Smooth muscle cell (in vitro differentiated cells): ENCODE data around the gene KLHL3. TPM values are rescaled to one million over a fixed set of nuclear protein-coding genes. Genes with fewer than 3 reads are reported as not detected.

Source experiments
- DNase-seq: peaks from one replicate; lab custom pipeline; 2025; ENCODE audit not compliant: unreplicated experiment; lab: John Stamatoyannopoulos, UW
- H2AFZ ChIP-seq: fragments of 200-600 bp; sonication (generic); 2 replicates; pipeline ENCODE4 v1.6.0; 2016; ENCODE audit warnings: antibody characterized with exemption, low read depth, mild to moderate bottlenecking
- H3F3A ChIP-seq: fragments of 200-600 bp; sonication (generic); 2 replicates; pipeline ENCODE4 v1.6.0; 2017; ENCODE audit warnings: antibody characterized with exemption, low read depth
- H3K27ac ChIP-seq: fragments of 200-600 bp; sonication (generic); 2 replicates; pipeline ENCODE4 v1.5.1; 2016; ENCODE audit warnings: low read depth, mild to moderate bottlenecking
- H3K27me3 ChIP-seq: fragments of 200-600 bp; sonication (generic); 2 replicates; pipeline ENCODE4 v1.6.1; 2016; ENCODE audit warnings: low read depth, mild to moderate bottlenecking
- H3K36me3 ChIP-seq: fragments of 200-600 bp; sonication (generic); 2 replicates; pipeline ENCODE4 v1.5.1; 2016; ENCODE audit warnings: low read depth
- H3K4me1 ChIP-seq: fragments of 200-600 bp; sonication (generic); 2 replicates; pipeline ENCODE4 v1.5.1; 2016; ENCODE audit warnings: low read depth
- H3K4me2 ChIP-seq: fragments of 200-600 bp; sonication (generic); 2 replicates; pipeline ENCODE4 v1.6.0; 2016; ENCODE audit warnings: mild to moderate bottlenecking
- H3K4me3 ChIP-seq: fragments of 200-600 bp; sonication (generic); 2 replicates; pipeline ENCODE4 v1.5.1; 2016; ENCODE audit warnings: mild to moderate bottlenecking
- H3K79me2 ChIP-seq: fragments of 200-600 bp; sonication (generic); 2 replicates; pipeline ENCODE4 v1.6.0; 2016; ENCODE audit warnings: low read depth, mild to moderate bottlenecking
- H3K9ac ChIP-seq: fragments of 200-600 bp; sonication (generic); 2 replicates; pipeline ENCODE4 v1.6.0; 2016; ENCODE audit warnings: low read depth
- H3K9me3 ChIP-seq: fragments of 200-600 bp; sonication (generic); replicated peaks from 2 replicates; pipeline ENCODE4 v1.5.1; 2016; ENCODE audit warnings: low read depth
- H4K20me1 ChIP-seq: fragments of 200-600 bp; sonication (generic); 2 replicates; pipeline ENCODE4 v1.6.0; 2016; ENCODE audit warnings: low read depth
- WGBS: methylation state at CpG from one replicate; pipeline ENCODE4 v1.1.7; 2016; ENCODE audit warnings: low lambda C conversion rate; 5-methylcytosine and 5-hydroxymethylcytosine counted together
- polyA plus RNA-seq: library from polyadenylated mRNA; unstranded; fragments of >200 nt; fragmentation: Nextera tagmentation; extraction: Ambion mirVana; gene quantifications from 2 replicates; pipeline ENCODE4 v1.2.1, GENCODE V29; 2016
- total RNA-seq: library from RNA; depleted of rRNA; stranded (reverse); fragments of >200 nt; gene quantifications from 2 replicates; pipeline ENCODE4 v1.2.3, GENCODE V29; 2014
- TF ChIP-seq, protein P1 (sequence below): fragments of 200-600 bp; sonication (generic); IDR thresholded peaks from 2 replicates; pipeline ENCODE4 v1.5.1; 2017; ENCODE audit warnings: borderline replicate concordance, mild to moderate bottlenecking, antibody characterized with exemption; ENCODE audit not compliant: insufficient read depth, poor library complexity, severe bottlenecking

Gene KLHL3
- total and polyA plus RNA-seq, 2 experiments from 2014 or later = 3.6 to 9.1 TPM

DNA sequence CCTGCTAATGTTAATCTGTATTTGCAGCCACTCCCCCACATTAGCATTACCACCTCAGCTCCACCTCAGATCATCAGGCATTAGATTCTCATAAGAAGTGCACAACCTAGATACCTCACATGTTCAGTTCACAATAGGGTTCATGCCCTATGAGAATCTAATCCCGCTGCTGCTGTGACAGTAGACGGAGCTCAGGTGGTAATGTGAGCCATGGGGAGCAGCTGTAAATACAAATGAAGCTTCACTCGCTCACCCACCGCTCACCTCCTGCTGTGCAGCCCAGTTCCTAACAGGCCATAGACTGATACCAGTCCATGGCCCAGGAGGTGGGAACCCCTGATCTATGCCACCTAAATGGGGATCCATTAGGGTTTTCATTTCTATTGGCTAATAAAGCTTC, 24.4 kb upstream of the KLHL3 start:
- Histone ChIP-seq H3K36me3 (no peaks in the 10 kb centered on the region), H4K20me1 (no peaks in the 10 kb centered on the region), H3K9me3 (no peaks in the 10 kb centered on the region), H3K4me2 (no peak overlapping the region), H3K4me1 (no peaks in the 10 kb centered on the region), H2AFZ (no peak overlapping the region), H3K27ac (no peak overlapping the region), H3F3A (no peaks in the 10 kb centered on the region), H3K4me3 (no peak overlapping the region), H3K79me2 (no peaks in the 10 kb centered on the region), H3K9ac (no peak overlapping the region), H3K27me3 (no peaks in the 10 kb centered on the region)
- TF ChIP-seq, protein P1, sequence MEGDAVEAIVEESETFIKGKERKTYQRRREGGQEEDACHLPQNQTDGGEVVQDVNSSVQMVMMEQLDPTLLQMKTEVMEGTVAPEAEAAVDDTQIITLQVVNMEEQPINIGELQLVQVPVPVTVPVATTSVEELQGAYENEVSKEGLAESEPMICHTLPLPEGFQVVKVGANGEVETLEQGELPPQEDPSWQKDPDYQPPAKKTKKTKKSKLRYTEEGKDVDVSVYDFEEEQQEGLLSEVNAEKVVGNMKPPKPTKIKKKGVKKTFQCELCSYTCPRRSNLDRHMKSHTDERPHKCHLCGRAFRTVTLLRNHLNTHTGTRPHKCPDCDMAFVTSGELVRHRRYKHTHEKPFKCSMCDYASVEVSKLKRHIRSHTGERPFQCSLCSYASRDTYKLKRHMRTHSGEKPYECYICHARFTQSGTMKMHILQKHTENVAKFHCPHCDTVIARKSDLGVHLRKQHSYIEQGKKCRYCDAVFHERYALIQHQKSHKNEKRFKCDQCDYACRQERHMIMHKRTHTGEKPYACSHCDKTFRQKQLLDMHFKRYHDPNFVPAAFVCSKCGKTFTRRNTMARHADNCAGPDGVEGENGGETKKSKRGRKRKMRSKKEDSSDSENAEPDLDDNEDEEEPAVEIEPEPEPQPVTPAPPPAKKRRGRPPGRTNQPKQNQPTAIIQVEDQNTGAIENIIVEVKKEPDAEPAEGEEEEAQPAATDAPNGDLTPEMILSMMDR = no peak
- WGBS = 94% methylated on average over 4 of the region's 4 CpGs
- DNase-seq = no peak

DNA sequence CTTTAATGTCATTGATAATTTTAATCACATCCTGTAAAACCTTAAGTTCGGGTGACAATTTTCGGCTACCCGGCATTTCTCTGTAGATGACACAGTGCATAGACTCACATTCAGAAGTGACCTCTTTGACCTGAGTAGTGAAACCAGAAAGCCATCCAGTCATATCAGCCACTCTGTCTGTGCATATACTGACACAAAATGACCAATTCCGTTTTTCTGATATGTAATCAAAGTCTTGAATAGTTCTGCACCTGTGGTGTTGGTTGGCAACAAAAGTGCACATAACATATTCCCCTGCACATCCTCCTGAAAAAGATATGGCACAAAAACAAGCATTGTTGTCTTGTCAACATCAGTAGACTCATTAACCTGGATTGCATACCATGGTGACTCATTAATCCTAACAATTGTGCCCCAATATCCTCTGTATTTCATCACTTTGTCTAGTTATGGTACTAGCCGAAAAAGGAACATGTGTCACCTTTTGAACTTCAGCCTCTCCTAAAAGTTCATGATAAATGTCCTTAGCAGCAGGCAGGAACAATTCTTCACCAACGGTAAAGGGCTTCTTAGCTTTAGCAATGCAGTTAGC, 22.9 kb upstream of the KLHL3 start:
- Histone ChIP-seq H3K9me3 (no peaks in the 10 kb centered on the region), H3K27me3 (no peaks in the 10 kb centered on the region), H3K4me1 (no peaks in the 10 kb centered on the region), H2AFZ (no peak overlapping the region), H4K20me1 (no peaks in the 10 kb centered on the region), H3K4me2 (no peak overlapping the region), H3F3A (no peaks in the 10 kb centered on the region), H3K79me2 (peaks cover 1% of the 10 kb centered on the region), H3K4me3 (no peak overlapping the region), H3K36me3 (no peaks in the 10 kb centered on the region), H3K9ac (no peak overlapping the region), H3K27ac (no peak overlapping the region)
- 86% methylated on average over 6 of the region's 6 CpGs for WGBS
- DNase-seq = no peak
- TF ChIP-seq, protein P1 = no peak

DNA sequence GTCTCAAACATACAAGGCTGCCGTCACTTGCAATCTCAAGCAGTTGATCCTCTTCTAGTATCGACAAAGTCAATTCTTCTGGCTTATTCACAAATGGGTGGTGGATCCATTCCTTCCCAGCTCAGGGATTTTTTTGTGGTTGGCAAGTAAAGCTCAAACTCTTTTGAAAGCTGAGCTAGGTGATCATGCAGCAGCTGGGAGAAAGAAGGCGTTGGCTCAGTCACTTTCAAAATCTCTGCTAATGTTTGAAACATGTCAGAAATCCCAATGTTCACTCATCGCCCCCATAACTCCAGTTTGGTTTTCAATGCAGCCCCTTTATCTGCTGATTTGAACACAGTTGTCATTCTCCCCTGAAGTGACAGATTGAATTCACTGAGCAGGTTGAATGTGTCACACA, 22.2 kb upstream of the KLHL3 start:
- Histone ChIP-seq H3K4me1 (no peaks in the 10 kb centered on the region), H3F3A (no peaks in the 10 kb centered on the region), H3K9ac (no peak overlapping the region), H3K27me3 (no peaks in the 10 kb centered on the region), H3K27ac (no peak overlapping the region), H3K36me3 (no peaks in the 10 kb centered on the region), H3K4me3 (no peak overlapping the region), H4K20me1 (peaks cover 6% of the 10 kb centered on the region), H3K79me2 (peaks cover 8% of the 10 kb centered on the region), H3K4me2 (no peak overlapping the region), H2AFZ (no peak overlapping the region), H3K9me3 (no peaks in the 10 kb centered on the region)
- WGBS = 86% methylated on average over 4 of the region's 4 CpGs
- DNase-seq = no peak
- TF ChIP-seq, protein P1 = no peak

DNA sequence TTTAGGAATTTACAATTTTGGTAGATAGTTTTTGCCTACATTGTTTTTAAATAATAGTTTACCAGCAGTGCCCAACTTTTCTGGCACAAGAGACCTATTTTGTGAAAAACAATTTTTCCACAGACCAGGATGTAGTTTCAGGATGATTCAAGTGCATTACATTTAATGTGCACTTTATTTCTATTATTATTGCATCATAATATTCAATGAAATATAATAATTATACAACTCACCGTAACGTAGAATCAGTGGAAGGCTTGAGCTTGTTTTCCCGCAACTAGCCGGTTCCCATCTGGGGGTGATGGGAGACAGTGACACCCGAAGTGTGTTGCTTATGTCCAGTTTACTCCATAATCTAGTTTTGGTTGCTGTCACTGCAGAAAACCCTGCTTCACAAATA, 21.7 kb upstream of the KLHL3 start:
- TF ChIP-seq, protein P1 = no peak
- DNase-seq = no peak
- peaks cover 11% of the 10 kb centered on the region for H4K20me1 ChIP-seq
- no peak overlapping the region for H3K4me2 ChIP-seq
- no peak overlapping the region for H2AFZ ChIP-seq
- no peaks in the 10 kb centered on the region for H3K27me3 ChIP-seq
- H3K36me3 ChIP-seq = no peaks in the 10 kb centered on the region
- H3K79me2 ChIP-seq = peaks cover 13% of the 10 kb centered on the region
- H3F3A ChIP-seq = no peaks in the 10 kb centered on the region
- no peak overlapping the region for H3K9ac ChIP-seq
- H3K4me3 ChIP-seq = no peak overlapping the region
- no peaks in the 10 kb centered on the region for H3K9me3 ChIP-seq
- H3K27ac ChIP-seq = no peak overlapping the region
- H3K4me1 ChIP-seq = no peaks in the 10 kb centered on the region
- 95% methylated on average over 5 of the region's 5 CpGs for WGBS
